ENCODE measurements around the gene TRPT1.

The TRPT1 gene

DNA sequence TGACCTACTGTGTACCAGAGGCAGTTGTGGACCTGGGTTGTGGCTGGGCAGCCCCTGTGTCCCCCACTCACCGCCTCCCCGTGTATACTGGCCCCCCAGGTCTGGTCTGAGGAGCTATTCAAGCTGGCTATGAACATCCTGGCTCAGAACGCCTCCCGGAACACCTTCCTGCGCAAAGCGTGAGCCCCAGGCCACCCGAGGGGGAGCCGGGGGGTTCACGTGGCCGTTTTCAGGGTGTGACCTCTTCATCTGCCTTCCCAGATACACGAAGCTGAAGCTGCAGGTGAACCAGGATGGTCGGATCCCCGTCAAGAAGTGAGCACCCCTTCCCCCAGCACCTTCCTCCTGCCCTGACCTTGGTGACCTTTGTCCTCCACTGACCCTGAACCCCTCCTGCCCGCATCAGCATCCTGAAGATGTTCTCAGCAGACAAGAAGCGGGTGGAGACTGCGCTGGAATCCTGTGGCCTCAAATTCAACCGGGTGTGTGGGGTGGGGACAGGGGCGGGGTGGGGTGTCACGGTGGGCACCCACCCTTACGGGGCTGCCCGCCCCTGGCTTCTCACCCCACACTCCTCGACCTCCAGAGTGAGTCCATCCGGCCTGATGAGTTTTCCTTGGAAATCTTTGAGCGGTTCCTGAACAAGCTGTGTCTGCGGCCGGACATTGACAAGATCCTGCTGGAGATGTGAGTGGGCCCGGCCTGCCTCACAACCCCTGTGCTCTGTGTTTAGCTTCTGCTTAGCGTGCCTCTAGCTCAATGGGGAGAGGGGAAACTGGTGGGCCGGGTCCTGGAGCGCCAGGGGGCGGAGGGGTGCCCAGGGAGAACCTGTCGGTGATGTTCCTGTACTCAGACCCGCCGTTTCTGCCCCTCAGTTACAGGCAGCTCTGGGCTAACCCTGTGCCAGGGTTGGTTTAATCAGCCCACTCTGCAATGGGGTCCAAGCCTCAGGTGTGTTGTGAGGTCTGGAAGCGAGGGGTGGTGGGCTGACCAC, 29.4 kb upstream of the TRPT1 start:
- no peak for TF ChIP-seq CTCF (IDR thresholded peaks at IDR 0.05; ENCODE audit: extremely low read depth, missing control alignments)
- DNase-seq (ENCODE audit: low spot score) = no peak

DNA sequence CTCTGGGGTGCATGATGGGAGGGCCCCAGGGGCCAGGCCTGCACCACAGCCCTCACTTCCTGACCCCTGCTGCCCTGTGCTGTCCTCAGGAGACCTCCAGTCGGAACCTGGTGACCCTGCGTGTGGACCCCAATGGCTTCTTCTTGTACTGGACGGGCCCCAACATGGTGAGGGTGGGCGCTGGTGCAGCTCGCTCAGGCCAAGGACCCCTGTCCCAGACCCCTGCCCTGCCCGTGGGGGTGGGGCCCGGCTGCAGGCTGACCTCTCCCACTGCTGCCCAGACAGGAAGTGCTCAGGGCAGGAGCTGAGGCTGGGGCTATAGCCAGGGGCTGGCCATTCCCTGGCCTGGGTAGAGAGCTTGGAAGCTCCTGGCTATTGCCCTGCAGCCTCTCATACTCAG, 28.3 kb upstream of the TRPT1 start:
- no peak for DNase-seq (ENCODE audit: low spot score)
- TF ChIP-seq CTCF (IDR thresholded peaks at IDR 0.05; ENCODE audit: extremely low read depth, missing control alignments) = no peak

DNA sequence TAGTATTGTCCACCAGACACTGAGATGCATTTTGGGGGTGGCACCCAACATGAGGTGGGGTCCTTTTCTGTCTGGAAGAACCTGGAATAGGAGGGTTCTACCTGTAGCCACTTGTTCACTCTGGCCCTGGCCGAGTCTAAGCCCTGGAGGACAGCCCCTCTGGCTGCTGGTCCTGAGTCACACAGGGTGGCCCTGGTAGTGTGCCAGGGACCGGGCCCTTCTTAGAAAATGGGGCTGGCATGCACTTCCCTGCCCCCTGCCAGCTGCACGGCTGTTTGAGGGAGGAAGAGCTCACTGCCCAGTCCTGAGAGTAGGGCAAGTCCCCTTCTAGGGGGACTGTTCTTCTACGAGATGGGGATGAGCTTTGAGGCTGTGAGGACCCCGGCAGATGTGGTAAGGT, 27.5 kb upstream of the TRPT1 start:
- no peak for DNase-seq (ENCODE audit: low spot score)
- no peak for TF ChIP-seq CTCF (IDR thresholded peaks at IDR 0.05; ENCODE audit: extremely low read depth, missing control alignments)

DNA sequence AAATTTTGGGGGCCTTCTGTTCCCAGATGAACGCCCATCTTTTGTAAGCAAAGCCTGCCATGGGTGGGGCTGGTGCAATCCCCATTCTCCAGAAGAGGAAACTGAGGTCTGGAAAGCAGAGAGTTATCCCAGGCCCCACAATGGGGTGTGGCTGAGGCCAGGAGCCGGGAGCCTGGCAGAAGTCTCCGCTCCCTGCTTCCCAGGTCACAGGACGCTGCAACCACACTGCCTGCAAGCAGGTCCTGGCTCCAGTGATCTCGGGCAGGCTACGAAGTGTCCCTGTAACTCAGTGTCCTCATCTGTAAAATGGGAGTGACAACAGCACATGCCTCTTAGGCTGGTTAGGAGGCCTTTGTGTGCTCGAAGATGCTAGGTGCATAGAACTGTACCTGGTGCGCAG, 27.1 kb upstream of the TRPT1 start:
- no peak for DNase-seq (ENCODE audit: low spot score)
- TF ChIP-seq CTCF (IDR thresholded peaks at IDR 0.05; ENCODE audit: extremely low read depth, missing control alignments) = no peak

GRCh38 chr11:64252003-64252872, 26.3 kb upstream of the TRPT1 start:
- peak; percentile 41 for TF ChIP-seq CTCF (IDR thresholded peaks at IDR 0.05; ENCODE audit: extremely low read depth, missing control alignments)
- peak; percentile 69 for DNase-seq (ENCODE audit: low spot score)

GRCh38 chr11:64251753-64252002, 25.7 kb upstream of the TRPT1 start:
- TF ChIP-seq CTCF (IDR thresholded peaks at IDR 0.05; ENCODE audit: extremely low read depth, missing control alignments) = no peak
- no peak for DNase-seq (ENCODE audit: low spot score)
